DMS 273 (cell line): ENCODE measurements around the gene COL13A1.
A peak's percentile ranks its signal among the peaks of the same experiment; 100 is the strongest.

ENCODE experiments used
- DNase-seq: peaks from one replicate; lab custom pipeline; 2025; ENCODE audit not compliant: unreplicated experiment; lab: John Stamatoyannopoulos, UW

The COL13A1 gene

GRCh38 chr10:69818676-69819239, 17.1 kb downstream of the COL13A1 start:
- no peak for DNase-seq

GRCh38 chr10:69819716-69820506, 18.2 kb downstream of the COL13A1 start:
- DNase-seq: no peak

DNA sequence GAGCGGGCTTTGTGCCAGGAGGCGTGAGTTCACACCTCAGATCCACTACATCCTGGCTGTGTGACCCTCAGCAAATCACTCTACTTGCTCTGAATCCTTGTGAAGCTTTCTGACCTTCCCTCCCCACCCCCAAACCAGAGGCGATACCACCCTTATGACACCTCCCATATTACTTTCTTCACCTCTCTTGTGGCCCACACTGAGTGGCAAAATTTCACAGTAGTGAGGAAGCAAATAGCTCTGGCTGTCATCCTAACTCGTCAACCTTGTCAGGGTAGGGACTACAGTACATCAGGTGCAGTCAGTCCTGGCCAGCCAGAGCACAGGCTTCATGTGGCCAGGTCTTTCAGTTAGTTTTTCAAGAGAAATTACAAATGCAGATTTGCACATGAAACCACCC, 19.1 kb downstream of the COL13A1 start:
- no peak for DNase-seq

DNA sequence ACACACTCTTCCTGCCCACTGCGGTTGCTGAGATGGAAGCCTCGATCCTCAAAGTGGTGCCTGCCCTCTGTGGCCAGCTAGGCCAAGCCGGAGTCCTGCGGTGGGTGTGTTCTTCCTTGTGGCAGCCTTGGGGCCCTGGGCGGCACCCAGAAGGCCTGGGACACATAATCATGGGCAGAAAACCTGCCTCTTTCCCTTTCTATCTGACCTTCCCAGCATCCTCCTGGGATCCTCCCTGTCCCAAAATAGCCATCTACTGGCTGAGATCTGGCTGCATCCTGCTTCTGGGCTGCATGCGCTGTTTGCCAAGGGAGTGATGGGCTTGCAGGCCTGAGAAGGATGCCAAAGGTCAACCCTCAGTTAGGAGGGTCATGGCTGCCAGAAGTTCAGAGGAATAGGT, 23.9 kb downstream of the COL13A1 start:
- DNase-seq: no peak

DNA sequence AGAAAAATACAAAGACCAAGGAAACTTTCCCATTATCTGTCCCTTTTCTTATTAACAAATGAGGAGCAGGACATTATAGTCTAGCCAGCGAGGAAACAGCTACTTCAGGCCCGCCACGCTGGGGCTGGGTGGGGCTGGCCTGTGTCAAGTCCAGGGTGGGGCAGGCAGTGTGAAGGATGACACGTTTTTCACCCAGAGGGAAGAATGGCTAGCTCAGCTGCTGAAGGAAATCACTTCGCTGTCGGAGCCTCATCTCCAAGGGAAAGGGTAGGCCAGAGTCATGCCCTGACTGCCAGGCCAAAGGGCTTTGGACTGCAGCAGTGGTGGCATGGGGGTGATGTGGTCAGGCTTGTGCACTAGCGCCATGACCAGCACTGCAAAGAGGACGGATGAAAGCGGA, 24.4 kb downstream of the COL13A1 start:
- no peak for DNase-seq

- no peak for DNase-seq
Observed at GRCh38 chr10:69826789-69827554, 25.3 kb downstream of the COL13A1 start.

DNA sequence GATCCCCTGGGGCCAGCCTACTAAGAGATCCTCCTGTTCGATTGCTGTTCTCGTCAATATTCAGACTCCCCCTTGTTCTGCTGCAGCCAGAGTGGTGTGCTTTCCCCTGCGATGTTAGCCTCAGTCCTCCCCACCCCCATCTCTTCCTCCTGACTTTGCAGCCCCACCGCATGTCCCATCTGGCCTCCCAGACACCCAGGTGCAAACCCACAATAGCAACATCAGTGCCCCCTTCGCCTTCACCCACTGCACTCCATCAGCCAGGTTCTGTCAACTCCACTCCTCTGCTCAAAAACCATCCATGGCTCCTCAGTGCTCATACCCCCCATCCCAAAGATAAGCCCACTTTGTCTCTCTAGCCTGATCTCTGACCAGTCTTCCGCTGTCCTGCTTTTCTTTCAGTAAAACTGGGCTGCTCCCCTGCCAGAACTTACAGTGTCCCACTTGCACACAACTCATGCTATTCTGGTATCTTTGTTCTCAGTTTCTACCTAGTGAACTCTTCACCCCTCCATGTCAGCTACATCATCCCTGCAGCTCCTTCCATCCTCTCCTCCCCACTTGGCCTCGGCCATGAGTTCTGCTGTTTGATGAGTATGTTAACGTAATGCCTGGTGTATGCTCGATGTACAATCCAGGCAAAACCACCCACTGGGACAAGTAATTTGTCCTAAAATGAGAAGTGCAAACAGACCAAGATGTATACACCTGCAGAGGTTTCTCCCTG, 26.6 kb downstream of the COL13A1 start:
- no peak for DNase-seq

DNA sequence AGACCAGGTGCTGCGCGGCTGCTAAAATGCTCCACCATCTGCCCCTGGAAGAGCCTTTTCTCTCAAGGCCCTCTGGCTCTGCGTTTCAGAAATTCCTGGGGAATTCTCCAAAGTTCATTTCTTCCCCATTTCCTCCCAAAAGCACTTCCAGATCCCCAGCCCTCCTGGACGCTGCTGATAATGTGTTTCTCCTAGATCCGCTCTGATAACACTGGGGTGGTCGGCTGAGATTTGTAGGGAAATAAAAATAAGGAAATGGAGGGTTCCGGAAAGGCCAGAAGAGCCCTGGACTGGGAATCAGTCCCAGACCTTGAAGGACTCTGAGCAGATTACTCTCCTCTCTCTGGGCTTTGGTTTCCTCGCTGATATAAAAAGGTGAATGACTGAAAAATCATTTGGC, 28.1 kb downstream of the COL13A1 start:
- DNase-seq: no peak

- DNase-seq: no peak
Observed at GRCh38 chr10:69831231-69831855, 29.6 kb downstream of the COL13A1 start.

DNA sequence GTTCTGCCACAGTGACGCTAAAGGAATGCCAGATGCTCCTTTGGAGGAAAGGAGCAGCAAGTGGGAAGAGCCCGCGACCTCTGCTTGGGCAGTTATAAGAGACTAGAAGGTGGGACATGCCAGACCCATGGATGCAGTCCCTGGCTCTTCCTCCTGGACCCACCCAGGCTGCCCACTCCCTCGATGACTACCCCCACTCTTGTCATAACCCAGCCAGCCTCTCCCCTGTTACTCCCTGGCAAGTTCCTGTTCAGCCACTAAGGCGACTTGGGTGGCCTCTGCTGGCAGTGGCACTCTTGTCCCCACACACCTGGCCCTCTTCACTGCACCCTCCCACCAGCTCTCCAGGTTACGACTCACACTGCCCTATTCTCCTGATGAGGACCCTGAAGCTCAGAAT, 33.5 kb downstream of the COL13A1 start:
- no peak for DNase-seq

DNA sequence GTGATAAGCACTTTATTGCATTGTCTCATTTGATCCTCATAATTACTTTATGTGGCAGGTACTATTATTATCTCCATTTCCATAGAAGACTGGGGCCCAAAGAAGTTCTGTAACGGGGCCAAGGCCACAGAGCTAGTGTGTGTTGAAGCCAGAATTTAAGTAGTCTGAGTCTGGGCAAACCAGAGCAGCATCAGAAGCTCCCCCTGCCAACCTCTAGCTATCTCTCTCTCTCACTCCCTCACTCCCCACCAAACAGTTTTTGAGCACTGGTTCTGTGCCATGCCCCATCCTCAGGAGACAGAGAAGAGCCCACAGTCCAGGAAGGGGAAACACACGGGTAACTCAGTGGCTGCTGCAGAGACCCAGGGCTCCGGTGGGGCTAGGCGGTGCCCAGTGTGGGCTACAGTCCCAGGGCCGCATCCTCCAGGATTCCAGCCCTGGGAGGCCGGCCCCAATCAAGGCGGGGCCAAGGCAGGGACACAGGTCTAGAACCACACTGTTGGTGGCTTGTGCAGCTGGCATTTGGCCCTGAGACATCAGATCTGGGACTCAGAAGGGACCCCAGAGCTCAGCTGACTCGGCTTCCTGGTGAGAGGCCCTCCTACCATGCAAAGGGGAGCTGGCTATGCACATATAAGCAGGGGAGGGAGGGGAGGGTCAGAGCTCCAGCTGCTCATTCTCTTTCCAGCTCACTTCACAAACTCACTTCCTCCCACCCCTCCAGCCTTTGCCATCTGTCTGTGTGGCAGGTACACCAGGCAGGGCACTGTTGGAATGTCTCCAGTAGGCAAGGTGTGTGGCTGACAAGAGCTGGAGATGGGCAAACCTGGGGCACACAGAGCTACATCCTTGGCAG, 34.4 kb downstream of the COL13A1 start:
- peak; percentile 79 for DNase-seq

DNA sequence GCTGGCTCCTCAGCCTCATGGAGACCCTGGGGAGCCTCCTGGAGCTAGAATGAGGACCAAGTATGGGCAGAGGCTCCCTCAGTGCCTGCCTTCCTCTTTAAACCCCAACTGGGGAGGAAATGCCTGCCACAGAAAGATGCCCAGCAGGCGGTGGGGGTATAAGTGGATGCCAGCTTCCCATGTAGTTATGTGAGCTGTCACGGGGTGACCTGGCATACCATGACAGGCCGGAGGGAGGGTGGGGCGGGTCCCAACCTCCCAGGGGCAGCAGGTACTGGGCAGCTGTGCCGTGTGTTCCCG, 35.0 kb downstream of the COL13A1 start:
- no peak for DNase-seq

GRCh38 chr10:69837261-69837660, 35.6 kb downstream of the COL13A1 start:
- no peak for DNase-seq

- no peak for DNase-seq
Observed at GRCh38 chr10:69838418-69838817, 36.7 kb downstream of the COL13A1 start.

- DNase-seq: no peak
Observed at GRCh38 chr10:69838853-69839252, 37.1 kb downstream of the COL13A1 start.

- no peak for DNase-seq
Observed at GRCh38 chr10:69839696-69840345, 38.1 kb downstream of the COL13A1 start.

DNA sequence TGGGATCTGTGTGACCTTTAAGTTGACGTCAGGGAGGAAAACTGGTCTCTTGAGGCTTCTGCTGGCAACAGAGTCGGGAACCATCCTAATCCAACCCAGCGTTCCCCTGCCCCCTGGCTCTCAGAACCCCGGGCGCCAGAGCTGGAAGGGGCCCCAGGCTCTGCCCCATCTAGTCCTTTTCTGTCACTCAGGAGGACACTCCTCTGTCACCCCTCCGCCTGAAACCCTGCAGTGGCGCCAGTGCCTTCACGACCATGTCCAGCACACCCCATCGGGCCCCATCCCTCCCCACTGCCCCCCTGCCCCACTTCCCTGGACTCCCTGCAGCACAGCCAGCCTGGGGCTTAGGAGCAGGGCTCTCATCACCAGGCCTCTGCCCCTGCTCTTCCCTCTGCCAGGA, 39.1 kb downstream of the COL13A1 start:
- DNase-seq: no peak

- DNase-seq: no peak
Observed at GRCh38 chr10:69842020-69842419, 40.3 kb downstream of the COL13A1 start.

DNA sequence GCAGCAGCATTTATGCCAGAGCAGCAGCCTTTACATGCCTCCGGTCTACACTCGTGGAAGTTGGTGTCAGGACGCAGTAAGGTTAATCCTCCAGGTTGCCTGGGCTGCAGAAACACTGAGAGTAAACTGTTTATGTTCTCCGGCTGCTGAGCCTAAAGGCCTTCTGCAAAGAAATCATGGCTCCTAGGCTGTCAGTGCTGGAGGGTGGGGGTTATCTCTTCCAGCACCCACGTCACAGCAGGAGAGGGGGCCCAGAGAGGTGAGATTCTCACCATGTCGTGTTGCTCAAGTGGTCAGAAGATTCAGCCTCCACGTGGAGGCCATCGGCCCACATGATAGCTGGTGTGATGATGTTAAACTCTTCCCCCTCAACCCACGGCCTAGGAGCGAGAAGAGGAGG, 41.2 kb downstream of the COL13A1 start:
- no peak for DNase-seq

GRCh38 chr10:69843923-69844322, 42.2 kb downstream of the COL13A1 start:
- no peak for DNase-seq
